Measurements from ENCODE around the gene HSPG2. TPM values are rescaled to one million over a fixed set of nuclear protein-coding genes. Genes with fewer than 3 reads are reported as not detected.
"Not testable (repeated sequence)": the region's sequence is repeated elsewhere in the genome, so short reads cannot be mapped to it uniquely, and the experiment has no call there.

The HSPG2 gene
- total RNA-seq, 1 donor from 2014 or later = 746 TPM

- DNase-seq (ENCODE audit: low spot score) = no peak
These were observed 93.9 kb downstream of the HSPG2 start for GRCh38 chr1:21843208-21843607.

GRCh38 chr1:21842606-21843162, 94.4 kb downstream of the HSPG2 start:
- no peak for DNase-seq (ENCODE audit: low spot score)

- no peak for DNase-seq (ENCODE audit: low spot score)
These were observed 95.2 kb downstream of the HSPG2 start for GRCh38 chr1:21841852-21842466.

- no peak for DNase-seq (ENCODE audit: low spot score)
These were observed 96.1 kb downstream of the HSPG2 start for GRCh38 chr1:21840981-21841380.

GRCh38 chr1:21839337-21840037, 97.6 kb downstream of the HSPG2 start:
- DNase-seq (ENCODE audit: low spot score) = no peak

- no peak for DNase-seq (ENCODE audit: low spot score)
These were observed 98.6 kb downstream of the HSPG2 start for GRCh38 chr1:21838359-21839157.

- no peak for DNase-seq (ENCODE audit: low spot score)
These were observed 99.6 kb downstream of the HSPG2 start for GRCh38 chr1:21837476-21837875.

- DNase-seq (ENCODE audit: low spot score) = no peak
These were observed 100.4 kb downstream of the HSPG2 start for GRCh38 chr1:21836729-21837128.

GRCh38 chr1:21836010-21836409, 101.1 kb downstream of the HSPG2 start:
- DNase-seq (ENCODE audit: low spot score) = no peak

- DNase-seq (ENCODE audit: low spot score) = no peak
These were observed 102.4 kb downstream of the HSPG2 start for GRCh38 chr1:21834666-21835065.

GRCh38 chr1:21834094-21834493, 103.0 kb downstream of the HSPG2 start:
- DNase-seq (ENCODE audit: low spot score) = no peak

GRCh38 chr1:21833392-21833976, 103.6 kb downstream of the HSPG2 start:
- no peak for DNase-seq (ENCODE audit: low spot score)

GRCh38 chr1:21831454-21831970, 105.6 kb downstream of the HSPG2 start:
- no peak for DNase-seq (ENCODE audit: low spot score)

GRCh38 chr1:21830792-21831453, 106.2 kb downstream of the HSPG2 start:
- no peak for DNase-seq (ENCODE audit: low spot score)

GRCh38 chr1:21829294-21829693, 107.8 kb downstream of the HSPG2 start:
- no peak for DNase-seq (ENCODE audit: low spot score)

- DNase-seq (ENCODE audit: low spot score) = no peak
These were observed 108.5 kb downstream of the HSPG2 start for GRCh38 chr1:21828506-21829210.

- no peak for DNase-seq (ENCODE audit: low spot score)
These were observed 109.0 kb downstream of the HSPG2 start for GRCh38 chr1:21828075-21828474.

GRCh38 chr1:21827141-21827679, 109.9 kb downstream of the HSPG2 start:
- DNase-seq (ENCODE audit: low spot score) = no peak

- not testable (repeated sequence) for DNase-seq (ENCODE audit: low spot score)
These were observed 110.4 kb downstream of the HSPG2 start for GRCh38 chr1:21826694-21827093.

- no peak for DNase-seq (ENCODE audit: low spot score)
These were observed 111.7 kb downstream of the HSPG2 start for GRCh38 chr1:21825393-21825792.
